ENCODE data around the gene UNC5B.

- TF ChIP-seq GATA3 (IDR thresholded peaks at IDR 0.05; ENCODE audit: low read depth, low read length) (no peak), GATA2 (IDR thresholded peaks at IDR 0.05; ENCODE audit: low read depth, low read length) (no peak)
Observed at GRCh38 chr10:71265201-71265575, 52.8 kb downstream of the UNC5B start.

Data from SH-SY5Y (cell line).